NCI-H1417 (cell line): ENCODE results near the gene KAZN.

Experiments used
- DNase-seq, 3 experiments: peaks; one replicate each; lab custom pipeline; 2025; lab: John Stamatoyannopoulos, UW

The KAZN gene

DNA sequence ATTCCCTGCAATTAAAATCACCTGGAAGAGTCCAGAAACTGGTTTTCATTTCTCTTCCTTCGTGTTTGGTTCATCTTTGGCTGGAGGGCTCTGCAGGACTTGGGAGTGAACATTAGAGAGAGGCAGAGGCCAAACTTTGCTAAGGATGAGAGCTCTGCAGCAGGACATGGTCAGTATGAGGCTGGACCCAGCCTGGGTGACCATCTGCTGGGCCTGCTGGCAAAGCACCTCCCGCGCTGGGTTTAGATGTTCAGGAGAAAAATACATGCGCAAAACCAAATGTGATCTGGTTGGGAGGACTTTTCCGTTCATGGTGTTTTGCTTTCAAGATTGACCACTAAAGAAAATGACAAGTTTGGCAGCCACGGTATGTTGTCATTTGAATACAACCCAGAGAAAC, 15.9 kb downstream of the KAZN start:
- no peak for DNase-seq

DNA sequence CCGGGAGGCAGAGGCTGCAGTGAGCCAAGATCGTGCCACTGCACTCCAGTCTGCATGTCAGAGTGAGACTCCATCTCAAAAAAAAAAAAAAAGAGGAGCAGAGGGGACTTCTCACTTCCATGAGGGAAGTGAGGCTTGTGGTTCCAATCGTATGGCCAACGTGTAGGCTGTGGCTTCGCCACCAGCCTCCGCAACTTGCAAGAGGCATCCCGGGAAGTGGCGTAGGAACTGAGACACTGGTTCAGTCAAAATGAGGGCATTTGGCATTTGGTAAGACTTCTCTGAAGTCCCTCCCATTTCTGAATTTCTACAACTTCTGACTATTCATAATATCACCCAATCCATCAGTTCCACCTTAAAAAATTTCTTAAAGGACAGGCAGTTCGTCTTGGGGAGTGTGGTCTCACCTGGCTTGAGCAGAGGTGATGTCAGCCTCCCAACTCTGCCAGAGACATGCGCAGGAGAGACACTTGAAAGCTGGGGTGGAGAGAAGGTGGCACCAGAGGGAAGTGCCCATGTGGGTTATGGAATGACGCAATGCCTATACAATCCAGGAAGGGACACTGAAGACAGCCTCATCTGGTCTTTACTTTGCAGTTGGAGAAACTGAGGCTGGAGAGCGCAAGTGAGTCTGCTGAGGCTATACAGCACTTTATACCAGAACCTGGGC, 17.2 kb downstream of the KAZN start:
- DNase-seq = no peak

DNA sequence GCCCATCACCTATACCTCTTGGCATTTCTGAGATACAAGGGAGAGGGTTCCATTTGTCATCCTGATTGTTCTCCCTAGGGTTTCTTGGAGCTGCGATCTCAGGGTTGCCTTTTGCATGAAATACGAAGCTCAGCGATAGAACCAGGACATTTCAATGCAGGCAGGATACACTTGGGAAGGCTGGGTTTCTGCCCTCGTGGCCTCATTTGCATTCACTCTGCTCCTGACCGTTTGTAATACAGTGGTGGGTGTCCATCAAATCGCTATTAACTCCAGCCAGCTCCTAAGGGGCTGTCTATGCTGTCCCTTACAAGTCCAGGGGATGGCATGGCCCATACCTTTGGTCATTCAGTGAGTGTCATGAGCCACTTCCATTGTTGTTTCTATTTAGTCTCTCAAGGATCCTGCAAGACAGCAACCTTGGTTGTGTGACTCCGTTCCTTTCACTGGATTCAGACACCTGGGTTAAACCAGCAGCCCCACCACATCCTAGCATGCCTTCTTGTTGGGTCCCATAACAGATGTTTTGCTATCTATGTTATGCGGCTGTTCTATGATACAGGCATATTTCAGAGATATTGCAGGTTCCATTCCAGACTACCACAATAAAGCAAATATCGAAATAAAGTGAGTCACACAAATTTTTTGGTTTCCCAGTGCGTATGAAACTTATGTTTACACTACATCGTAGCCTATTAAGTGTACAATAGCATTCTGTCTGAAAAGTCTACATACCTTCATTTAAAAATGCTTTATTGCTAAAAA, 18.3 kb downstream of the KAZN start:
- DNase-seq = no peak

GRCh38 chr1:14617791-14618190, 19.3 kb downstream of the KAZN start:
- no peak for DNase-seq

DNA sequence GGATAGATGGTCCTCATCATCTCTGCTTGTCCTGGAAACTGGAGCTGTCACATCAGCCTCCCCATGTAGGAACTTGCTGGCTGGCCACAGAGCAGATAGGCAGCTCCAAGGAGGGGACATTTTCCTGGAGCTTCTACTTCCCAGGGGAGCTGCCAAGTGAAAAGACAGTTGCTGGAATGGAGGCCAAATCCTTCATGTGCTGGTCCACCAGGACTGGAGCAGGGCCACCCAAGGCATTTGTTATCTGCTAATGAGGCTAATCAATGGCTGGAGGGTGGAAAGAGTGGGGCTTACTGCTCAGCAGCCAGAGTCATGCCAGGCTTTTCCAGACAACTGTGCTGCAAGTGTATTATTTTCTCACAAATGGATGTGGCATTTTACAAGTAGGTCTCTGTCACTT, 22.5 kb downstream of the KAZN start:
- DNase-seq = no peak

- no peak for DNase-seq
These were observed 24.6 kb downstream of the KAZN start for GRCh38 chr1:14623090-14623489.

DNA sequence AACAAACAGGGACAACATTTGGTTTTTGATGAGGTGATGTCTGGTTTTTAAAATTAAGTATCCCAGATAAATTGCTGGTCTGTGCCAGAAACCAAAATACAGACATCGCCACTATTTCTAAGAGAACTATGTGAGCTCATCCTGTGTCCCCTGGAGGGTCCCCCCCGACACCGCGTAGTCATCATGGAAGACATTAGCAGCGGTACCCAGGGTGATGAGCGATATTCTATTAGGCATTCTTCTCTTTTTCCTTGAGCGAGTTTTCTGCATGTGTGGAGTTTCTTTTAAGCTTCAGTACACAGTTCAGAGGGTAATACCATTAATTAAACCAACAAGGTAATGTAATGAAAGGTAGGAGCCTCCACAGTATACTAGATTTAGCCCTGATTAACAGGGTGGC, 26.5 kb downstream of the KAZN start:
- DNase-seq = peak in 1 of 3 experiments; percentile 18

DNA sequence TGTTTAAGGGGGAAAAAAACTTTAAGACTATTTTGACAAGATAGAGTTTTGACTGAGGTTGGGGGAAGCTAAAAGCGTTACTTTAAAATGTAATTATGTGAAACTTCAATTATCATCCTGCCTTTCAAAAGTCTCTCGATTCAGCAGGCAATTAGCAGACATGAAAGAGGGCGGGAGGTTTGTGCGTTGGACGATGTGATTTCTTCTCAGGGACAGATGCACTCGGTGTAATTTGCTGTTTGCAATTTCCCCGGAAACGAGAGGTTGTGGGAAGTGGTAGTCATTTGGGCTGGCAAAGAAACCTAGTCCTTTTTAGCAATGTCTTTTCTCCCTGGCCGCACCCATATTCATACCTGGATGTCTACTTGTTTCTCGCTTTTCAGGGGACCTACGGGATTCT, 27.1 kb downstream of the KAZN start:
- DNase-seq = peak in 2 of 3 experiments; percentile 29 to 63

- peak in 1 of 3 experiments; percentile 56 for DNase-seq
These were observed 27.5 kb downstream of the KAZN start for GRCh38 chr1:14625996-14626395.

DNA sequence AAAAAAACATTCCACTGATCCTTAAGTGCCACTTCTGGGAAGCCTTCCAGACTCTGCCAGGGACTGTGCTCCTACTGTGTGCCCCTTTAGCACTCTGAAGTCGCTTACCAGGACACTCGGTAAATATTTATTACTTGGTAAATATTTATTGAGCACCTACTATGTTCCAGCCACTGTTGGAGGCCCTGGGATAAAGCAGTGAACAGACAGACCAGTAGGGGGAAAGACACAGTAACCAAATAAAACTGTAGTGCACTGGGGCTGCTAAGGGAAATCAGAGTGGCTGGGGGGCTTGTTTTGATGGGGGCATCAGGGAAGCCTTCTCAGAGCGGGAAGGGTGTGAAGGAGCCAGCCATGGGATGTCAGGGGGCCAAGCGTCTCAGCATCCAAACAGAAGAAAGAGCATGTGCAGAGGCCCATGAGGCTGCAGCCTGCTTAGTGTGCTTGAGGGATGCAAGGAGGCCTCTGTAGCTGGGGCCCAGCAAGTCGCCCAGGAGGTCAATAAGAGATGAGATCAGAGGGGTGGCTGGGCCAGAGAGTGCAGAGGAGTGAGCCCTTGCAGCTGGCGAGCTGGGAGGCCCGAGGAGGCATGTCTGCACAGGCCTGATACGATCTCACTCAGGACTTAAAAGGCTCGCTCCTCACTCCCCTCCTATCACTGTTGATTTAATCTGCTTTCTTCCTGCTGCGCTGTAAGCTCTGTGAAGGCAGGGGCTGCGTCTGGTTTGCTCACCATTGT, 28.6 kb downstream of the KAZN start:
- DNase-seq = no peak

GRCh38 chr1:14627608-14628489, 29.4 kb downstream of the KAZN start:
- no peak for DNase-seq

- no peak for DNase-seq
These were observed 31.0 kb downstream of the KAZN start for GRCh38 chr1:14629363-14630014.

GRCh38 chr1:14630986-14631385, 32.5 kb downstream of the KAZN start:
- no peak for DNase-seq

- no peak for DNase-seq
These were observed 32.9 kb downstream of the KAZN start for GRCh38 chr1:14631421-14631820.

DNA sequence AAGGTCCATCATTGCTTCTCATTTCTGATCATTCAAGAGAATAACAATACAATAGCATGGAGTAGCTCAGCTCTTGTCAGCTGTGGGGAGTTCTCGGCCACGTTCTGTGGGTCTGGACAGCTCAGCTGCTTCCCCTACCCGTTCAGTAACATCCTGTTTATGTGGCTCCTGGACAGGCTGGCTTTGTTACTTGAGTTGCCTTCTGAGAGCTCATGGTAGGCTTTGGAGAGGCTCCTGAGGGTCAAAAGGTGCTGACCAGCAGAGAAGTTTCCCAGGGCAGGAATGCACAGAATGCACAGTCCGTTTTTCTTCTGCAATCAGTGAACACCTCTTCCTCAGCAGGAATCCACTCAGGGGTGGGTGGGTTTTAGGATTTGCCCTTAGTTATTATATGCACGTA, 36.0 kb downstream of the KAZN start:
- peak in 1 of 3 experiments; percentile 11 for DNase-seq

DNA sequence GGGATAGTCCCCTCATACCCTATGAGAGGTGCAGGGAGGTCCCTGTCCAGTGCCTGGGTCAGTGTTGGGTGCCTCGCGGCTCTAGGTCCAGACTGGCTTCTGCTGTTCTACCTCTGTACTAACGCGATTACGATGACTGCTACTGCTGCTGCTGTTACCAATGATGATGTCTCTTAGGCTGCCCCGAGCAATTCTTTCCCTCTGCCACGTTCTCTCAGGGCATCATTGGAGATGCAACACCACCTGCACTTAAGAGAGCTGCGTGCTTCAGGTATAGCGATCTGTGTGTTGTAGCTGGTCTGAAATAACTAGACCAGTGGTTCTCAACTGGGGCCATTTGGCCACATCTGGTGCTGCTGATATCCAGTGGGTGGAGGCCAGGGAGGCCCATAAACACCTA, 36.9 kb downstream of the KAZN start:
- DNase-seq = no peak

DNA sequence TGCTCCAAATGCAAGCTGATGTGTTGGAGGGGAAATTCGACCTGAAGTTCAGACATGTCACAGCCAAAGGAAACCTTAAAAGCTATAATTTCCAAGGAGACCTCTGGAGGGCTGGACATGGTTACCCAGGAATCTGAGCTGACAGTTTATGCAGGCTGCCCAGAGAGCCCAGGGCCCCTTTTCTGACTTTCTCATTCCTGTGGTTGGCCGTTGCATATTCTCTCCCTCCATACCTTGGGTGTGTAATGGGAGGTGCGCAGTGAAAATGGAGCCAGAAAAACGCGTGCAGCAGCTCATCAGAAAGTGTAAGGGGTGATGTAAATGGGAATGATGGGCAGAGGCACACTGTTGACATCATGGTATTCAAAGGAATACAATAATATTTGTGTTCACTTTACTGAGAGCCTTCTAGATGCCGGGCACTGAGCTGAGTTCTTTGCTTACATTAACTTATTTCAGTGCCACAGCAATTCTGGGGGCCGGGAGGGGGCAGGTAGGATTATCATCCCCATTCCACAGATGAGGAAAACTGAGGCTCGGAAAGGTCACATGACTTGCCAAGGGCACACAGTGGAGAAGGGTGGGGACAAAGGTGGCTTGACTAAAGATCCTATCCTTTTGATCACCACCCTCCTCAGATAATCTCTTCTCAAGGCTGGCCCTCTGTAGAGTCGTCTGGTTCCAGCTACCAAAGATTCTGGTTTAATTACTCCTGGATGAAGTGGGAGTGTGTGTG, 38.6 kb downstream of the KAZN start:
- no peak for DNase-seq

DNA sequence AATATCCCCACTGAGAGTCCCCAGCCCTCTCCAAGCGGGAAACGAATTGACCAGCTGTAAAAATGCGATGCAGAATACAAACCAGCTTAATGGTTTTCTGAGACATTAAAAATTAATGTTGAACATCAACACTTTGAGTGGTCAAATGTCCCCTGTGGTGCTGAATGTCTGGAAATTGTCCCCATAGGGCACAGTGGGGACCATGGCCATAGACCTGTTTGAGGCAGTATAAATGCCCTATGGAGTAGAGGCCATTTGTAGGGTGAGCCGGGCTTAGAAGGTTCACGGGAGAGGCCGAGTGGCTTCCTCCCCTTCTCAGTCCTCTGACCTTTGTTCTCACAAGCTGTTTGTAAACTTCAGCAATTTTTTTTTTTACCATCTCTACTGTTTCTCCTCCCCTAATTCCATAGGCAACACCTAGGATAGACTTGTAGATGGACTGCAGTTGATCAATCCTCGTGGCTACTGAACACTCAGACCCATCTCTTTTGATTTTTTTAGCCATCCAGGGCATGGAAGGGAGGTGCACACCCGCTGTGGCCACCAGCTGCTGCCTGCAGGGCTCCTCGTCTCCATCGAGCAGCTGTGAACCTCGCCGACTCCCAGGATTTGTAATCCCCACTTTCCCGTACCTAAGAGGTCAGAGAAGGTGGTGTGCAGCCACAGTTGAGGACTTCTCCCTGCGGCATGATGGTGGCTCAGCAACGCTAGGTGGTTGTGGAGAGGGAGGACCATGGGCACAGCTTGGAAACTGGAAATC, 41.0 kb downstream of the KAZN start:
- no peak for DNase-seq

DNA sequence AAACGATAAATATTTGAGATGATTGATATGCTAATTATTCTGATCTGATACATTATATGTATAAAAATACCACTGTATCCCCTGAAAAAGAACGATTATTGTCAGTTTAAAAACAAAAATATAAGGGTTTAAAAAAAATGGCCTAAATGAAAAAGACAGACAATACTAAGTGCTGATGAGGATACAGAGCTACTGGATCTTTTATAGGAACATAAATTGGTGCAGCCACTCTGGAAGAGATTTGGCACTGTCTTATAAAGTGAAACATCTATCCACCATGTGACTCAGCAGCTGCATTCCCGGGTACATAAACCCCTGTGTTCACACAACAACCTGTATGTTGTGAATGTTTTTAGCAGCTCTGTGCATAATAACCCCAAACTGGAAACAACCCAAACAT, 44.2 kb downstream of the KAZN start:
- no peak for DNase-seq

DNA sequence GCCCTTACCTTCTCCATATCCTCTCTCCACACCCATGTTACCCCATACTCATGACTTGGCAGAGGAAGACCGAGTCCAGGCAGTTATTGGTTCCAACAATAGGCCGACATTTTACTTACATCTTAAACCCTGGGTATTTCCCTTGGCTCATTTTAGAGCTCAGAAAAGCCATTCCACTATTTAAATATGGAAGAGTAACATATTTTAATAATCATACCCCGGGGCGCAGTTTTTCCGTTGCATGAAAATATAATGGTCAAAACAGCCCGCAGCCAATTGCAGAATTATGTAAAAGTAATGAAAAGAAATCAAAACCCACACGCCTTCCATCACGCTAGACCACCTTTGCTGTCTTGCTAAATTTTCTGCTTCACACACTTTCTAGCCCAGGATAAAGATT, 48.5 kb downstream of the KAZN start:
- no peak for DNase-seq
